ENCODE results near the gene FAM222B. TPM values are rescaled to one million over a fixed set of nuclear protein-coding genes. Genes with fewer than 3 reads are reported as not detected.

Gene FAM222B
- 36.3 to 37.9 TPM (median 37.7 TPM) in 3 replicates for total RNA-seq

- H3K36me3 Mint-ChIP-seq = peaks cover 2% of the 10 kb centered on the region
- no peaks in the 10 kb centered on the region for H3K9me3 Mint-ChIP-seq
- H3K27me3 Mint-ChIP-seq (ENCODE audit: low read depth) = no peaks in the 10 kb centered on the region
- TF ChIP-seq CTCF (IDR thresholded peaks at IDR 0.05; ENCODE audit: unreplicated experiment) = no peak
- peak within 1 kb of the TSS; percentile 94 for H3K27ac Mint-ChIP-seq
- DNase-seq (ENCODE audit: low spot score in 2 of 2, unreplicated experiment in 2 of 2) = peak; percentile 84 to 89
- peak within 1 kb of the TSS; percentile 99 for H3K4me3 Mint-ChIP-seq
- H3K4me1 Mint-ChIP-seq = peaks cover 20% of the 10 kb centered on the region
Observed at GRCh38 chr17:28842282-28843012, at the start of gene FAM222B. FAM222B (minus strand) TSS chr17:28842790; CDS start chr17:28766667, 76,123 bp downstream.

GRCh38 chr17:28892024-28892423 is 49.4 kb upstream of the FAM222B start:
- Mint-ChIP-seq H3K4me1 (peaks cover 14% of the 10 kb centered on the region), H3K27me3 (ENCODE audit: low read depth) (no peaks in the 10 kb centered on the region), H3K36me3 (peaks cover 3% of the 10 kb centered on the region), H3K9me3 (no peaks in the 10 kb centered on the region), H3K27ac (no peak overlapping the region), H3K4me3 (no peak overlapping the region)
- TF ChIP-seq CTCF (IDR thresholded peaks at IDR 0.05; ENCODE audit: unreplicated experiment) = no peak
- no peak for DNase-seq (ENCODE audit: low spot score in 2 of 2, unreplicated experiment in 2 of 2)

GRCh38 chr17:28891201-28891600 is 48.6 kb upstream of the FAM222B start:
- H3K36me3 Mint-ChIP-seq = peaks cover 3% of the 10 kb centered on the region
- TF ChIP-seq CTCF (IDR thresholded peaks at IDR 0.05; ENCODE audit: unreplicated experiment) = no peak
- H3K4me3 Mint-ChIP-seq = no peak overlapping the region
- DNase-seq (ENCODE audit: low spot score in 2 of 2, unreplicated experiment in 2 of 2) = no peak
- no peaks in the 10 kb centered on the region for H3K9me3 Mint-ChIP-seq
- peak overlapping the region; percentile 79 for H3K27ac Mint-ChIP-seq
- no peaks in the 10 kb centered on the region for H3K27me3 Mint-ChIP-seq (ENCODE audit: low read depth)
- peaks cover 7% of the 10 kb centered on the region for H3K4me1 Mint-ChIP-seq

GRCh38 chr17:28889996-28890395 is 47.4 kb upstream of the FAM222B start:
- Mint-ChIP-seq H3K27me3 (ENCODE audit: low read depth) (no peaks in the 10 kb centered on the region), H3K9me3 (no peaks in the 10 kb centered on the region), H3K36me3 (peaks cover 6% of the 10 kb centered on the region), H3K4me1 (no peaks in the 10 kb centered on the region), H3K4me3 (no peak overlapping the region), H3K27ac (no peak overlapping the region)
- TF ChIP-seq CTCF (IDR thresholded peaks at IDR 0.05; ENCODE audit: unreplicated experiment) = no peak
- no peak for DNase-seq (ENCODE audit: low spot score in 2 of 2, unreplicated experiment in 2 of 2)

- Mint-ChIP-seq H3K4me3 (no peak overlapping the region), H3K27ac (no peak overlapping the region), H3K4me1 (no peaks in the 10 kb centered on the region), H3K9me3 (no peaks in the 10 kb centered on the region), H3K36me3 (peaks cover 7% of the 10 kb centered on the region), H3K27me3 (ENCODE audit: low read depth) (no peaks in the 10 kb centered on the region)
- TF ChIP-seq CTCF (IDR thresholded peaks at IDR 0.05; ENCODE audit: unreplicated experiment) = no peak
- DNase-seq (ENCODE audit: low spot score in 2 of 2, unreplicated experiment in 2 of 2) = no peak
Observed at GRCh38 chr17:28888832-28889231, 46.2 kb upstream of the FAM222B start.

Measured in mesothelial cell of epicardium (in vitro differentiated cells).